Measurements from ENCODE around the gene ISLR. TPM values are rescaled to one million over a fixed set of nuclear protein-coding genes. Genes with fewer than 3 reads are reported as not detected.

Gene ISLR
- total RNA-seq, 2 donors from 2014 or later = 51.9 to 59.9 TPM

DNA sequence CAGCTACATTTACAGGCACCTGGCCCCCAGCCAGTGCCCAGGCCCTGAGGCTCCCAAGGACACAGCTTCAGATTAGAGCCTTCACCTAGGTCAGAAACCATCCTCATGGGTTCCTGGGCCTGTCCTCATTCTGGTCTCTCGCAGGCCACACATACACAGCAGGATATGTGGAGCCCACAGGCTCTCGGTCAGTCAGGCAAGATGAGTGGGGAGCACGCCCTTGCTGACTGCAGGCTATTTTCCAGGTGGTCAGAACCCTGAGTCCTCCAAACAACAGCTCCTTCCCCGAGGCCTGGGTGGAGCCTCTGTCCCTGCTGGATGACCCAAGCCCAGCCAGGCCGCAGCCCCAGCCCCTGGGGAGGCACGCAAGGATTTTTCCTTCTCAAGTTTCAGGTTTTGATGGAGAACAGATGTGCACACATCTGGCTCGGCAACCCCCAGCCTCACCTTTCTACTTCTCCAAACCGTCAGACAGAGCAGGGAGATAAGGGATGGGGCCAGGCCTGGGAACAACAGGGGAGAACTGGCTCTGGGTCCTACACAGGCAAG lies 27.4 kb downstream of the ISLR start:
- H3K4me3 ChIP-seq = no peak overlapping the region
- H3K27me3 ChIP-seq = no peaks in the 10 kb centered on the region
- H3K36me3 ChIP-seq = no peaks in the 10 kb centered on the region
- no peak for DNase-seq (ENCODE audit: low spot score)
- TF ChIP-seq, protein P1, sequence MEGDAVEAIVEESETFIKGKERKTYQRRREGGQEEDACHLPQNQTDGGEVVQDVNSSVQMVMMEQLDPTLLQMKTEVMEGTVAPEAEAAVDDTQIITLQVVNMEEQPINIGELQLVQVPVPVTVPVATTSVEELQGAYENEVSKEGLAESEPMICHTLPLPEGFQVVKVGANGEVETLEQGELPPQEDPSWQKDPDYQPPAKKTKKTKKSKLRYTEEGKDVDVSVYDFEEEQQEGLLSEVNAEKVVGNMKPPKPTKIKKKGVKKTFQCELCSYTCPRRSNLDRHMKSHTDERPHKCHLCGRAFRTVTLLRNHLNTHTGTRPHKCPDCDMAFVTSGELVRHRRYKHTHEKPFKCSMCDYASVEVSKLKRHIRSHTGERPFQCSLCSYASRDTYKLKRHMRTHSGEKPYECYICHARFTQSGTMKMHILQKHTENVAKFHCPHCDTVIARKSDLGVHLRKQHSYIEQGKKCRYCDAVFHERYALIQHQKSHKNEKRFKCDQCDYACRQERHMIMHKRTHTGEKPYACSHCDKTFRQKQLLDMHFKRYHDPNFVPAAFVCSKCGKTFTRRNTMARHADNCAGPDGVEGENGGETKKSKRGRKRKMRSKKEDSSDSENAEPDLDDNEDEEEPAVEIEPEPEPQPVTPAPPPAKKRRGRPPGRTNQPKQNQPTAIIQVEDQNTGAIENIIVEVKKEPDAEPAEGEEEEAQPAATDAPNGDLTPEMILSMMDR (IDR thresholded peaks at IDR 0.05) = no peak
- no peak overlapping the region for H3K27ac ChIP-seq
- H3K9me3 ChIP-seq = no peaks in the 10 kb centered on the region
- peaks cover 0 to 53% of the 10 kb centered on the region in 2 donors for H3K4me1 ChIP-seq

DNA sequence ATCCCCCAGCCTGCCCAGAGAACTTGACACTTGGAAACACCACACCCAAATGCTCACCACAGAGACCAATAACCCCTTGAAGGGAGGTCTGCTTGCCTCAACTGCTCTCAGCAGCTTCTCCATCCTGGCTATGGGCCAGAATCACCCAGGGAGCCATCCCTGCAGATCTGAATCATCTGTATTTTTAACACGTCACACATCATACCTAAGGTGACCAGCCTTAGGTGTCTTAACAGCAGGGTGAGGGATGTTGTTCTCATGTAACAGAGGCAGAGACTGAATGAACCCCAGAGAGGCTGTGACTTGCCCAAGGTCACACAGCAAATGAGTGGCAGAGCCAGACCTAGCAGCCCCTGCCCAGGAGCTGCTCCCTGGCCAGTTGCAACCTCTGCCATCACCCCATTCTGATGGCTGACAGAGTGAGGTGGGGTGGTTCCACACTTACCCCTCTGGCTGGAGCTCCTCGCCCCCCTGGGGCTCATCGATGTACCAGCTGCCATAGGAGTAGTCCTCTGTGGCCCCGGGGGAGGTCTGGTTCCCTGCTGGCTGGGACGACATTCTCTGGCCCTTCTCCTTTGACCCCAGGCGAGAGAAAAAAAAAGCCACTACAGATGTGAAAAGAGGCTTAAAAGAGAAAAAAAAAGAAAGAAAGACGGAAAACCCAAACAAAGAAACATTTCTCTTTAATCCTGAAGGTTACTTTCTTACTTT lies 28.4 kb downstream of the ISLR start:
- TF ChIP-seq, protein P1 (IDR thresholded peaks at IDR 0.05) = no peak
- no peak overlapping the region for H3K27ac ChIP-seq
- no peaks in the 10 kb centered on the region for H3K27me3 ChIP-seq
- peaks cover 0 to 46% of the 10 kb centered on the region in 2 donors for H3K4me1 ChIP-seq
- H3K9me3 ChIP-seq = no peaks in the 10 kb centered on the region
- H3K4me3 ChIP-seq = no peak overlapping the region
- no peak for DNase-seq (ENCODE audit: low spot score)
- H3K36me3 ChIP-seq = no peaks in the 10 kb centered on the region

- TF ChIP-seq, protein P1 (IDR thresholded peaks at IDR 0.05) = no peak
- Histone ChIP-seq H3K36me3 (no peaks in the 10 kb centered on the region), H3K27me3 (no peaks in the 10 kb centered on the region), H3K4me3 (no peak within 1 kb of the TSS), H3K27ac (no peak within 1 kb of the TSS), H3K9me3 (no peaks in the 10 kb centered on the region), H3K4me1 (peaks cover 0 to 46% of the 10 kb centered on the region in 2 donors)
- DNase-seq (ENCODE audit: low spot score) = no peak
Measured at GRCh38 chr15:74202452-74203401, 29.2 kb downstream of the ISLR start, which contains the start of gene STRA6. TSS of gene STRA6 (minus strand) at chr15:74202787. CDS start at chr15:74202267, 520 bp downstream.

GRCh38 chr15:74203914-74204431 lies 30.5 kb downstream of the ISLR start:
- no peaks in the 10 kb centered on the region for H3K27me3 ChIP-seq
- peak; percentile 74 for DNase-seq (ENCODE audit: low spot score)
- no peak overlapping the region for H3K27ac ChIP-seq
- TF ChIP-seq, protein P1 (IDR thresholded peaks at IDR 0.05) = no peak
- peaks cover 0 to 46% of the 10 kb centered on the region in 2 donors for H3K4me1 ChIP-seq
- H3K4me3 ChIP-seq = no peak overlapping the region
- no peaks in the 10 kb centered on the region for H3K36me3 ChIP-seq
- no peaks in the 10 kb centered on the region for H3K9me3 ChIP-seq

GRCh38 chr15:74205582-74205947 lies 32.1 kb downstream of the ISLR start:
- H3K36me3 ChIP-seq = no peaks in the 10 kb centered on the region
- no peak overlapping the region for H3K4me3 ChIP-seq
- H3K9me3 ChIP-seq = no peaks in the 10 kb centered on the region
- DNase-seq (ENCODE audit: low spot score) = no peak
- peaks cover 0 to 51% of the 10 kb centered on the region in 2 donors for H3K4me1 ChIP-seq
- no peaks in the 10 kb centered on the region for H3K27me3 ChIP-seq
- no peak overlapping the region for H3K27ac ChIP-seq
- TF ChIP-seq, protein P1 (IDR thresholded peaks at IDR 0.05) = no peak

All from right atrium auricular region (tissue), 2 donors.